ENCODE results near the gene B4GALT2. TPM values are rescaled to one million over a fixed set of nuclear protein-coding genes. Genes with fewer than 3 reads are reported as not detected.

Gene B4GALT2
- total RNA-seq, 1 experiment from 2014 or later, result 70.9 TPM

GRCh38 chr1:43991476-43992231 lies 12.6 kb downstream of the B4GALT2 start, which contains the start of gene CCDC24:
TSS of gene CCDC24 (plus strand) at chr1:43991599. CDS start at chr1:43991879, 280 bp downstream.
- no peak within 1 kb of the TSS for H3K23ac ChIP-seq (ENCODE audit: insufficient read length, low read depth, low read length)
- DNase-seq, result peak; percentile 84
- H3K4ac ChIP-seq (ENCODE audit: low read depth, low read length), result no peak within 1 kb of the TSS
- H3K9me3 ChIP-seq (ENCODE audit: control insufficient read depth, low read depth, low read length), result no peaks in the 10 kb centered on the region
- H3K4me1 Mint-ChIP-seq, result peaks cover 16 to 23% of the 10 kb centered on the region in 2 experiments
- peak within 1 kb of the TSS; percentile 34 for H3K9ac ChIP-seq (ENCODE audit: extremely low read depth, insufficient read length, low read length)
- peak within 1 kb of the TSS; percentile 81 to 93 for H3K4me3 Mint-ChIP-seq
- H3K36me3 Mint-ChIP-seq (ENCODE audit: insufficient read depth in 1 of 3, low read depth in 3 of 3), result peaks cover 5 to 9% (median 9%) of the 10 kb centered on the region in 3 experiments; a peak in 5 of 7 replicates
- H4K5ac ChIP-seq (ENCODE audit: insufficient read length, low read depth, low read length), result no peak within 1 kb of the TSS
- no peaks in the 10 kb centered on the region for H3K79me1 ChIP-seq (ENCODE audit: insufficient read depth, low read depth, low read length, poor library complexity, severe bottlenecking)
- no peak within 1 kb of the TSS for H2BK15ac ChIP-seq (ENCODE audit: low read depth, low read length)
- peaks cover 10% of the 10 kb centered on the region for H3K23me2 ChIP-seq (ENCODE audit: insufficient read length, low read depth, low read length, poor library complexity, severe bottlenecking)
- no peak within 1 kb of the TSS for H2AFZ ChIP-seq (ENCODE audit: low read length)
- H2BK20ac ChIP-seq (ENCODE audit: low read depth, low read length, poor library complexity, severe bottlenecking), result no peak within 1 kb of the TSS
- no peak within 1 kb of the TSS for H3K18ac ChIP-seq (ENCODE audit: insufficient read length, low read depth, low read length)
- H2BK120ac ChIP-seq (ENCODE audit: low read depth, low read length, poor library complexity, severe bottlenecking), result no peak within 1 kb of the TSS
- no peaks in the 10 kb centered on the region for H3K4me1 ChIP-seq (ENCODE audit: insufficient read depth, low read length)
- WGBS (ENCODE audit: extremely low coverage, insufficient read length, low lambda C conversion rate), result no CpG with 5 or more reads among the region's 66 CpGs
- H4K8ac ChIP-seq (replicated peaks; ENCODE audit: insufficient read length, low read depth, low read length), result no peak within 1 kb of the TSS
- H3K9me3 Mint-ChIP-seq, result no peaks in the 10 kb centered on the region
- no peak within 1 kb of the TSS for H3T11ph ChIP-seq (ENCODE audit: low read length)
- TF ChIP-seq, protein P1, sequence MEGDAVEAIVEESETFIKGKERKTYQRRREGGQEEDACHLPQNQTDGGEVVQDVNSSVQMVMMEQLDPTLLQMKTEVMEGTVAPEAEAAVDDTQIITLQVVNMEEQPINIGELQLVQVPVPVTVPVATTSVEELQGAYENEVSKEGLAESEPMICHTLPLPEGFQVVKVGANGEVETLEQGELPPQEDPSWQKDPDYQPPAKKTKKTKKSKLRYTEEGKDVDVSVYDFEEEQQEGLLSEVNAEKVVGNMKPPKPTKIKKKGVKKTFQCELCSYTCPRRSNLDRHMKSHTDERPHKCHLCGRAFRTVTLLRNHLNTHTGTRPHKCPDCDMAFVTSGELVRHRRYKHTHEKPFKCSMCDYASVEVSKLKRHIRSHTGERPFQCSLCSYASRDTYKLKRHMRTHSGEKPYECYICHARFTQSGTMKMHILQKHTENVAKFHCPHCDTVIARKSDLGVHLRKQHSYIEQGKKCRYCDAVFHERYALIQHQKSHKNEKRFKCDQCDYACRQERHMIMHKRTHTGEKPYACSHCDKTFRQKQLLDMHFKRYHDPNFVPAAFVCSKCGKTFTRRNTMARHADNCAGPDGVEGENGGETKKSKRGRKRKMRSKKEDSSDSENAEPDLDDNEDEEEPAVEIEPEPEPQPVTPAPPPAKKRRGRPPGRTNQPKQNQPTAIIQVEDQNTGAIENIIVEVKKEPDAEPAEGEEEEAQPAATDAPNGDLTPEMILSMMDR (conservative IDR thresholded peaks at IDR 0.05), result peak; percentile 25; the same call in 2 of the 3 replicates
- no peak within 1 kb of the TSS for H2AK5ac ChIP-seq (ENCODE audit: insufficient read length, low read length)
- no peak within 1 kb of the TSS for H3K56ac ChIP-seq (ENCODE audit: insufficient read length, low read depth, low read length)
- H3K27me3 Mint-ChIP-seq (ENCODE audit: low read depth), result peaks cover 6% of the 10 kb centered on the region
- no peak within 1 kb of the TSS for H3K27ac ChIP-seq (ENCODE audit: insufficient read length, low read depth, low read length)
- H3K79me2 ChIP-seq (ENCODE audit: insufficient read depth, low read length), result no peaks in the 10 kb centered on the region
- H4K91ac ChIP-seq (ENCODE audit: insufficient read length, low read depth, low read length), result no peak within 1 kb of the TSS
- H2BK5ac ChIP-seq (ENCODE audit: insufficient read length, low read length), result no peak within 1 kb of the TSS
- no peaks in the 10 kb centered on the region for H3K27me3 ChIP-seq (ENCODE audit: insufficient read depth, low read length)
- H3K4me2 ChIP-seq (ENCODE audit: insufficient read depth, insufficient read length, low read length), result peak within 1 kb of the TSS; percentile 80
- no peak within 1 kb of the TSS for H2BK12ac ChIP-seq (ENCODE audit: insufficient read length, low read depth, low read length)
- H3K14ac ChIP-seq (ENCODE audit: insufficient read depth, low read length), result 0 out of 2 replicates have a peak within 1 kb of the TSS, but pooled peaks have one; percentile 18
- no peaks in the 10 kb centered on the region for H4K20me1 ChIP-seq (ENCODE audit: control insufficient read depth, insufficient read depth, insufficient read length)
- H3K27ac Mint-ChIP-seq, result peak within 1 kb of the TSS in 2 of 3 experiments; percentile 52 to 93; a peak in 3 of 7 replicates
